Activated CD4-positive, alpha-beta T cell treated with anti-CD3 and anti-CD28 coated beads, Interleukin-2, amount 10 ng/mL, durations not matched to agents 7 days and 5 days (primary cell): ENCODE results near the gene CLRN1. TPM values are rescaled to one million over a fixed set of nuclear protein-coding genes. Genes with fewer than 3 reads are reported as not detected.

ENCODE experiments used
- CTCF ChIA-PET: fragments of 350-600 bp; sonication (Branson Sonifier 250); formaldehyde crosslinking; loops from one replicate; lab custom pipeline; 2021; ENCODE audit warnings: antibody characterized with exemption; lab: Charles Lee
- POLR2A ChIA-PET: fragments of 350-600 bp; sonication (Branson Sonifier 250); formaldehyde crosslinking; loops from one replicate; lab custom pipeline; 2021; ENCODE audit warnings: antibody characterized with exemption; lab: Charles Lee
- DNase-seq: peaks from one replicate; pipeline ENCODE4 v3.0.0-alpha.2; 2020
- H3K27ac Mint-ChIP-seq: one replicate; pipeline ENCODE4 v1.8.0; 2021; ENCODE audit warnings: mild to moderate bottlenecking, moderate library complexity, mixed read lengths
- H3K27me3 Mint-ChIP-seq: one replicate; pipeline ENCODE4 v1.8.0; 2021; ENCODE audit warnings: mixed read lengths
- H3K36me3 Mint-ChIP-seq: one replicate; pipeline ENCODE4 v1.8.0; 2021; ENCODE audit warnings: low read depth, mixed read lengths
- H3K4me1 Mint-ChIP-seq: one replicate; pipeline ENCODE4 v1.8.0; 2021; ENCODE audit warnings: mixed read lengths
- H3K4me3 Mint-ChIP-seq: one replicate; pipeline ENCODE4 v1.8.0; 2021; ENCODE audit warnings: mild to moderate bottlenecking, moderate library complexity, mixed read lengths
- H3K9me3 Mint-ChIP-seq: one replicate; pipeline ENCODE4 v1.8.0; 2021; ENCODE audit warnings: mixed read lengths
- total RNA-seq, 2 experiments: library from RNA; stranded (reverse); gene quantifications; one replicate each; pipeline ENCODE4 v1.2.3, GENCODE V29; 2021

The CLRN1 gene
- total RNA-seq, 2 experiments from 2014 or later: not detected

- Mint-ChIP-seq H3K36me3 (no peaks in the 10 kb centered on the region), H3K27me3 (peaks cover 37% of the 10 kb centered on the region), H3K27ac (no peak overlapping the region), H3K9me3 (no peaks in the 10 kb centered on the region), H3K4me1 (no peaks in the 10 kb centered on the region), H3K4me3 (no peak overlapping the region)
- DNase-seq: no peak
- CTCF ChIA-PET: no interaction called here
- POLR2A ChIA-PET: no interaction called here
These were observed 4.0 kb downstream of the CLRN1 start for GRCh38 chr3:150968341-150969035.

- POLR2A ChIA-PET: no interaction called here
- DNase-seq: no peak
These were observed 7.1 kb downstream of the CLRN1 start for GRCh38 chr3:150965436-150965835.

GRCh38 chr3:150961949-150962348 lies 10.6 kb downstream of the CLRN1 start:
- H3K4me3 Mint-ChIP-seq: no peak overlapping the region
- no peaks in the 10 kb centered on the region for H3K4me1 Mint-ChIP-seq
- CTCF ChIA-PET: no interaction called here
- DNase-seq: no peak
- POLR2A ChIA-PET: no interaction called here
- H3K36me3 Mint-ChIP-seq: no peaks in the 10 kb centered on the region
- H3K9me3 Mint-ChIP-seq: no peaks in the 10 kb centered on the region
- no peak overlapping the region for H3K27ac Mint-ChIP-seq
- peaks cover 33% of the 10 kb centered on the region for H3K27me3 Mint-ChIP-seq

More at GRCh38 chr3:150965436-150965835, 7.1 kb downstream of the CLRN1 start:
- H3K9me3 Mint-ChIP-seq: no peaks in the 10 kb centered on the region
- CTCF ChIA-PET: no interaction called here
- peaks cover 34% of the 10 kb centered on the region for H3K27me3 Mint-ChIP-seq
- H3K4me3 Mint-ChIP-seq: no peak overlapping the region
- no peak overlapping the region for H3K27ac Mint-ChIP-seq
- no peaks in the 10 kb centered on the region for H3K36me3 Mint-ChIP-seq
- H3K4me1 Mint-ChIP-seq: no peaks in the 10 kb centered on the region

GRCh38 chr3:150960708-150961684 lies 11.5 kb downstream of the CLRN1 start:
- H3K27ac Mint-ChIP-seq: no peak overlapping the region
- no peak for DNase-seq
- CTCF ChIA-PET: no interaction called here
- POLR2A ChIA-PET: no interaction called here
- no peaks in the 10 kb centered on the region for H3K36me3 Mint-ChIP-seq
- H3K4me1 Mint-ChIP-seq: no peaks in the 10 kb centered on the region
- no peaks in the 10 kb centered on the region for H3K9me3 Mint-ChIP-seq
- H3K27me3 Mint-ChIP-seq: peaks cover 30% of the 10 kb centered on the region
- H3K4me3 Mint-ChIP-seq: no peak overlapping the region

- no peaks in the 10 kb centered on the region for H3K9me3 Mint-ChIP-seq
- ChIA-PET POLR2A (no interaction called here), CTCF (no interaction called here)
- no peaks in the 10 kb centered on the region for H3K36me3 Mint-ChIP-seq
- no peak for DNase-seq
- no peak overlapping the region for H3K27ac Mint-ChIP-seq
- no peaks in the 10 kb centered on the region for H3K4me1 Mint-ChIP-seq
- peaks cover 37% of the 10 kb centered on the region for H3K27me3 Mint-ChIP-seq
- no peak overlapping the region for H3K4me3 Mint-ChIP-seq
These were observed 13.8 kb downstream of the CLRN1 start for GRCh38 chr3:150958683-150959082.

GRCh38 chr3:150956376-150956775 lies 16.2 kb downstream of the CLRN1 start:
- Mint-ChIP-seq H3K4me1 (no peaks in the 10 kb centered on the region), H3K36me3 (no peaks in the 10 kb centered on the region), H3K27ac (no peak overlapping the region), H3K4me3 (no peak overlapping the region), H3K27me3 (peaks cover 29% of the 10 kb centered on the region), H3K9me3 (no peaks in the 10 kb centered on the region)
- POLR2A ChIA-PET: no interaction called here
- CTCF ChIA-PET: no interaction called here
- DNase-seq: no peak

GRCh38 chr3:150951923-150952322 lies 20.6 kb downstream of the CLRN1 start:
- no peaks in the 10 kb centered on the region for H3K36me3 Mint-ChIP-seq

GRCh38 chr3:150945226-150946032 lies 27.1 kb downstream of the CLRN1 start:
- H3K27me3 Mint-ChIP-seq: peaks cover 28% of the 10 kb centered on the region
- DNase-seq: no peak
- H3K9me3 Mint-ChIP-seq: no peaks in the 10 kb centered on the region
- H3K27ac Mint-ChIP-seq: no peak overlapping the region
- H3K36me3 Mint-ChIP-seq: no peaks in the 10 kb centered on the region
- ChIA-PET POLR2A (no interaction called here), CTCF (no interaction called here)
- no peak overlapping the region for H3K4me3 Mint-ChIP-seq
- H3K4me1 Mint-ChIP-seq: no peaks in the 10 kb centered on the region

More at GRCh38 chr3:150951923-150952322, 20.6 kb downstream of the CLRN1 start:
- Mint-ChIP-seq H3K4me3 (no peak overlapping the region), H3K9me3 (peaks cover 3% of the 10 kb centered on the region), H3K27ac (no peak overlapping the region), H3K4me1 (no peaks in the 10 kb centered on the region), H3K27me3 (peaks cover 52% of the 10 kb centered on the region)
- ChIA-PET CTCF (interaction anchor here (1.0 kb wide), 1 partner anchor 11 kb away, joined by 3 read pairs; no protein-coding TSS in a partner anchor), POLR2A (no interaction called here)
- DNase-seq: no peak

- H3K4me1 Mint-ChIP-seq: no peaks in the 10 kb centered on the region
- ChIA-PET POLR2A (no interaction called here), CTCF (no interaction called here)
- no peak for DNase-seq
- H3K36me3 Mint-ChIP-seq: no peaks in the 10 kb centered on the region
- no peak overlapping the region for H3K4me3 Mint-ChIP-seq
- H3K27me3 Mint-ChIP-seq: peaks cover 15% of the 10 kb centered on the region
- H3K27ac Mint-ChIP-seq: no peak overlapping the region
- no peaks in the 10 kb centered on the region for H3K9me3 Mint-ChIP-seq
These were observed 30.3 kb downstream of the CLRN1 start for GRCh38 chr3:150942221-150942620.

- POLR2A ChIA-PET: no interaction called here
- Mint-ChIP-seq H3K4me3 (no peak overlapping the region), H3K9me3 (no peaks in the 10 kb centered on the region), H3K36me3 (no peaks in the 10 kb centered on the region), H3K4me1 (no peaks in the 10 kb centered on the region), H3K27me3 (peaks cover 32% of the 10 kb centered on the region), H3K27ac (no peak overlapping the region)
- CTCF ChIA-PET: no interaction called here
- no peak for DNase-seq
These were observed 35.8 kb downstream of the CLRN1 start for GRCh38 chr3:150936693-150937092.

- no peak overlapping the region for H3K4me3 Mint-ChIP-seq
- ChIA-PET CTCF (interaction anchor here (0.7 to 1.5 kb wide), 3 partner anchors 8 to 14 kb away, joined by 3 to 5 read pairs (median 3); no protein-coding TSS in a partner anchor), POLR2A (no interaction called here)
- no peaks in the 10 kb centered on the region for H3K36me3 Mint-ChIP-seq
- DNase-seq: no peak
- H3K9me3 Mint-ChIP-seq: no peaks in the 10 kb centered on the region
- H3K27me3 Mint-ChIP-seq: peaks cover 43% of the 10 kb centered on the region
- no peak overlapping the region for H3K27ac Mint-ChIP-seq
- no peaks in the 10 kb centered on the region for H3K4me1 Mint-ChIP-seq
These were observed 39.0 kb downstream of the CLRN1 start for GRCh38 chr3:150933473-150933995.

- Mint-ChIP-seq H3K4me1 (no peaks in the 10 kb centered on the region), H3K36me3 (no peaks in the 10 kb centered on the region), H3K27me3 (peaks cover 39% of the 10 kb centered on the region), H3K4me3 (no peak overlapping the region), H3K9me3 (no peaks in the 10 kb centered on the region), H3K27ac (no peak overlapping the region)
- DNase-seq: no peak
- POLR2A ChIA-PET: interaction anchor here (0.7 kb wide), 1 partner anchor 62 kb away, joined by 5 read pairs; no protein-coding TSS in a partner anchor
- CTCF ChIA-PET: interaction anchor here (0.6 kb wide), 1 partner anchor 313 kb away, joined by 3 read pairs; no protein-coding TSS in a partner anchor
These were observed 40.8 kb downstream of the CLRN1 start for GRCh38 chr3:150931745-150932144.
